Karpas-422 (cell line): ENCODE results near the gene CHST6. TPM values are rescaled to one million over a fixed set of nuclear protein-coding genes. Genes with fewer than 3 reads are reported as not detected.

Experiments used
- DNase-seq: peaks from one replicate; pipeline ENCODE4 v3.0.0-alpha.2; 2015
- H2AFZ ChIP-seq: fragments of 200-600 bp; sonication (generic); 2 replicates; pipeline ENCODE4 v1.6.1; 2014; ENCODE audit warnings: antibody characterized with exemption, low read length, mixed read lengths
- H3K27ac ChIP-seq: fragments of 200-600 bp; sonication (generic); 2 replicates; pipeline ENCODE4 v1.5.1; 2014; ENCODE audit warnings: mild to moderate bottlenecking, low read length, moderate library complexity
- H3K27me3 ChIP-seq: fragments of 200-600 bp; sonication (generic); 2 replicates; pipeline ENCODE4 v1.6.1; 2014; ENCODE audit warnings: low read length, mixed read lengths
- H3K36me3 ChIP-seq: fragments of 200-600 bp; sonication (generic); 2 replicates; pipeline ENCODE4 v1.6.1; 2014; ENCODE audit warnings: low read length, mixed read lengths; ENCODE audit not compliant: insufficient read depth
- H3K4me1 ChIP-seq: fragments of 200-600 bp; sonication (generic); 2 replicates; pipeline ENCODE4 v1.6.1; 2014; ENCODE audit warnings: mild to moderate bottlenecking, low read length, mixed read lengths
- H3K4me2 ChIP-seq: fragments of 200-600 bp; sonication (generic); 2 replicates; pipeline ENCODE4 v1.6.1; 2014; ENCODE audit warnings: low read length, low read depth, mild to moderate bottlenecking; ENCODE audit not compliant: poor library complexity, severe bottlenecking
- H3K4me3 ChIP-seq: fragments of 200-600 bp; sonication (generic); 2 replicates; pipeline ENCODE4 v1.5.1; 2014; ENCODE audit warnings: mild to moderate bottlenecking, antibody characterized with exemption, low read length, mixed read lengths
- H3K79me2 ChIP-seq: fragments of 200-600 bp; sonication (generic); 2 replicates; pipeline ENCODE4 v1.6.1; 2014; ENCODE audit warnings: mild to moderate bottlenecking, low read length, mixed read lengths
- H3K9ac ChIP-seq: fragments of 200-600 bp; sonication (generic); 2 replicates; pipeline ENCODE4 v1.6.0; 2014; ENCODE audit warnings: low read length
- H3K9me2 ChIP-seq: fragments of 200-600 bp; sonication (generic), shearing (Covaris generic); replicated peaks from 2 replicates; pipeline ENCODE4 v1.6.0; 2014; ENCODE audit warnings: mild to moderate bottlenecking, low read length, moderate library complexity; ENCODE audit not compliant: insufficient read depth
- H3K9me3 ChIP-seq: fragments of 300-700, 200-600 bp; sonication (generic); 2 replicates; pipeline ENCODE4 v1.6.1; 2014; ENCODE audit warnings: low read length, mixed read lengths
- H4K20me1 ChIP-seq: fragments of 200-600 bp; sonication (generic); 2 replicates; pipeline ENCODE4 v1.6.1; 2014; ENCODE audit warnings: mild to moderate bottlenecking, antibody characterized with exemption, low read length, low read depth; ENCODE audit not compliant: insufficient read depth
- total RNA-seq: library from RNA; depleted of rRNA; stranded (reverse); fragments of >200 nt; shearing (Covaris generic); gene quantifications from 2 replicates; pipeline ENCODE4 v1.2.3, GENCODE V29; 2014; ENCODE audit warnings: low replicate concordance

Gene CHST6
- total RNA-seq, 1 experiment from 2014 or later, result not detected

DNA sequence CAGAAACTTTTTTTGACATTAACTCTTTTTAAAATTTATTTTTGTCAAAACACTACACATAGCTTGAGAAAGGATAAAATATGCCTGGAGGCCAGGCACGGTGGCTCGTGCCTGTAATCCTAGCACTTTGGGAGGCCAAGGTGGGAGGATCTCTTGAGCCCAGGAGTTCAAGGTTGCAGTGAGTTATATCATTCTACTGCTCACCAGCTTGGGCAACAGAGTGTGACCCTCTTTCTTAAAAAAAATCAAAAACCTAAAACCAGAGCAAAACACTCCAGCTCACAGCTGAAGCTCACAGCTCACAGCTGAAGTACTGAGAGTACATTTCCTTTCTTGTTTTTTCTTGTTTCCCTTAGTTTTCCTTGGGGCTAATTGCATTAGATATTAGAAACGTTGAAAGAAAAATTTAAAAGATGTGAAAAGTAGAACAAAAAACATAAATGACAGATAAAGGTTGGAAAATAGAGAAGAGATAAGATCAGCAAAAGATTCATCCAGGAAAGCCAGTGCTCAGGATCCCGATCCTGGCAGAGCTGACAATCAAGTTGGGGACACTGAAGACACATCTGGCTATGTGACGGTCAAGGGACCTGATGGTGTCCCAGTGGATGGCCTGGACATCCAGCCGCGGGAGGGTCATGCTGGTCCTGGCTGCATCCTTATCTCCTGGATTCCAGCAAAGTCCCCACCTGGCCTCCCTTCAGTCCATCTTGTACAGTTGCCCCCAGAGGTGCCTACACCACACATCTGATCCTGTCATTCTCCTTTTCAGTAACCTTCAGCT is 9.8 kb downstream of the CHST6 start:
- H3K4me1 ChIP-seq, result no peaks in the 10 kb centered on the region
- DNase-seq, result no peak
- no peaks in the 10 kb centered on the region for H3K79me2 ChIP-seq
- H3K4me2 ChIP-seq, result no peak overlapping the region
- no peak overlapping the region for H2AFZ ChIP-seq
- no peaks in the 10 kb centered on the region for H3K36me3 ChIP-seq
- no peaks in the 10 kb centered on the region for H3K9me3 ChIP-seq
- no peak overlapping the region for H3K27ac ChIP-seq
- H3K9me2 ChIP-seq, result no peaks in the 10 kb centered on the region
- H4K20me1 ChIP-seq, result no peaks in the 10 kb centered on the region
- H3K9ac ChIP-seq, result no peak overlapping the region
- H3K4me3 ChIP-seq, result no peak overlapping the region
- H3K27me3 ChIP-seq, result no peaks in the 10 kb centered on the region

- DNase-seq, result no peak
- Histone ChIP-seq H3K9me3 (no peaks in the 10 kb centered on the region), H3K36me3 (no peaks in the 10 kb centered on the region), H3K9me2 (no peaks in the 10 kb centered on the region), H3K79me2 (no peaks in the 10 kb centered on the region), H3K27me3 (no peaks in the 10 kb centered on the region), H3K4me2 (no peak overlapping the region), H3K9ac (no peak overlapping the region), H2AFZ (no peak overlapping the region), H3K4me3 (no peak overlapping the region), H3K4me1 (peaks cover under 1% of the 10 kb centered on the region), H4K20me1 (no peaks in the 10 kb centered on the region), H3K27ac (no peak overlapping the region)
Measured at GRCh38 chr16:75483222-75483621, 12.0 kb downstream of the CHST6 start.

DNA sequence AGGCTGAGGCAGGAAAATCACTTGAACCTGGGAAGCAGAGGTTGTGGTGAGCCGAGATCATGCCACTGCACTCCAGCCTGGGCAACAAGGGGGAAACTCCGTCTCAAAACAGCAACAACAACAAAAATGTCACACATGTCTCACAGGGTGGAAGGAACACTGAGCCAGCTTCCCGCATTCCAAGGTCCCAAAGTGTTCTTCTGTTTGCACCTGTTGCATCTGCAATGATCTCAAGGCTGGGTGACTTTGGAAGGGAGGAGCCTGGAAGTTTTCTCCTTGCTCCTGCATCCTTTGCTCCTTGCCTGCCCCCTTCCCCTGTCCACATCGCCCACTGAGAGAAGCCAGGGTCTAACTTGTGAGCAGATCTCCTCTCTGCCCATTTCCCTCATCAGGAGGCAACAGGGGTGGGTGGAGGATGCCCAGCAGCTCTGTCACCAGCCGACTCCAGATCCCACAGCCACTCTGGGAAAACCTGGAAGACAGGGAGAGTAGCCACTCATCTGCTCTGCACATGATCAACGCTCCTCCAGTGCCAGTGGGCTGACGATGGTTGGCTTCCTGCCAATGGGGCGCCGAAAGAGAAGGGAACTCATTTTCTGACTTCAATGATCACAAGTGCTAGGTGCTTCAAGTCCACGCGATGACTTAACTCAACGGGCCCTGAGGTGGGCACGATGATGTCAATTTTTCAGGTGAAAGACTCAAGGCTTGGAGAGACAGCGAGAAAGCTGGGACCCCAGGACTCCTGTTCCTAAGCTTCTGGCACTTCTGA is 12.6 kb downstream of the CHST6 start:
- Histone ChIP-seq H3K4me2 (no peak overlapping the region), H3K9me3 (no peaks in the 10 kb centered on the region), H3K36me3 (no peaks in the 10 kb centered on the region), H3K27me3 (no peaks in the 10 kb centered on the region), H2AFZ (no peak overlapping the region), H3K9me2 (no peaks in the 10 kb centered on the region), H3K27ac (no peak overlapping the region), H3K4me1 (peaks cover 7% of the 10 kb centered on the region), H3K79me2 (no peaks in the 10 kb centered on the region), H3K4me3 (no peak overlapping the region), H4K20me1 (no peaks in the 10 kb centered on the region), H3K9ac (no peak overlapping the region)
- DNase-seq, result no peak

GRCh38 chr16:75481475-75481874 is 13.8 kb downstream of the CHST6 start:
- Histone ChIP-seq H4K20me1 (no peaks in the 10 kb centered on the region), H3K27me3 (no peaks in the 10 kb centered on the region), H2AFZ (no peak overlapping the region), H3K4me3 (no peak overlapping the region), H3K4me2 (no peak overlapping the region), H3K4me1 (peaks cover 14% of the 10 kb centered on the region), H3K36me3 (no peaks in the 10 kb centered on the region), H3K9me3 (no peaks in the 10 kb centered on the region), H3K79me2 (no peaks in the 10 kb centered on the region), H3K9ac (no peak overlapping the region), H3K27ac (no peak overlapping the region), H3K9me2 (no peaks in the 10 kb centered on the region)
- DNase-seq, result no peak

GRCh38 chr16:75479421-75479990 is 15.7 kb downstream of the CHST6 start:
- Histone ChIP-seq H3K9ac (no peak overlapping the region), H3K4me2 (no peak overlapping the region), H4K20me1 (no peaks in the 10 kb centered on the region), H3K27ac (no peak overlapping the region), H3K36me3 (no peaks in the 10 kb centered on the region), H3K79me2 (no peaks in the 10 kb centered on the region), H3K9me2 (no peaks in the 10 kb centered on the region), H3K4me1 (peaks cover 14% of the 10 kb centered on the region), H3K4me3 (no peak overlapping the region), H3K27me3 (no peaks in the 10 kb centered on the region), H3K9me3 (no peaks in the 10 kb centered on the region), H2AFZ (no peak overlapping the region)
- DNase-seq, result no peak

DNA sequence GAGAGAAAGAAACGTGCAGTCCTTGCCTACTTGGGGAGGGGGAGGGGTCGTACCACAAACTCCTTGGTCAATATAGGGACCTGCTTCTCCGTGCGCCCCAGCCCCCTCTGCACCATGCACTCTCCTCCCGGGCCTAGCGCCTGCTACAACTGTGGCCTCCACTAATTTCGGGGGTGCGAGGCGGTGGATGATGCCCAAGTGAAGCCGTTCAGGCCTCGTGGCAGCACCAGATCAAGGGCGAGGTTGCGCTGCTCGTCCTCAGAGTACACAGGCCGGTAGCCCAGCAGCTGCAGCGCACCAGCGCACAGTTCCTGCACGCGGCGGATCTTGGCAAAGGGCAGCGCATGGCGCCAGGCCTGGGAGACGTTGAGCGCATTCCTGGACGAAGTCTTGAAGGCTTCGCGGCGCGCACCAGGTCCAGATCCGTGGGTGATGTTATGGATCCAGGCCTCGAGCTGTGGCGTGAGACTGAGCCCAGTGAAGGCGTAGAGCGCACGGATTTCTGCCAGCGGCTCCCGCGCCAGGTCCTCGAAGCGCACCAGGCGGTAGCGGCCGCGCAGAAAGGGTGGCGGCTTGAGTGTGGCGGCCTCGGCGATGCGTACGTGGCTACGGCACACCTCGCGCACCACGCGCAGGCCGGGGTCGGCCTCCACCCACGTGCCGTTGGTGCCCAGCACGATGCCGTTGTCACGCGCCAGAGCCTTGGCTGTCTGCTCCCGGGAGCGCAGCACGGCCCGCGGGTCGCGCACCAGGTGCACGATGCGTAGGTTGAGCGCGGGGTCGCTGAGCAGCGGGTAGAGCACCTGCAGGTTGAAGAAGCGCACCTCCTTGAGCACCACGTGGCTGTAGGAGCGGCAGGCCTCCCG is 16.5 kb downstream of the CHST6 start:
- no peaks in the 10 kb centered on the region for H3K9me3 ChIP-seq
- H3K27me3 ChIP-seq, result no peaks in the 10 kb centered on the region
- H2AFZ ChIP-seq, result no peak overlapping the region; the same call in 1 of the 2 replicates
- H3K36me3 ChIP-seq, result no peaks in the 10 kb centered on the region
- no peak overlapping the region for H3K27ac ChIP-seq
- no peaks in the 10 kb centered on the region for H3K9me2 ChIP-seq
- H3K4me1 ChIP-seq, result peaks cover 14% of the 10 kb centered on the region
- H3K79me2 ChIP-seq, result no peaks in the 10 kb centered on the region
- no peak for DNase-seq
- no peak overlapping the region for H3K9ac ChIP-seq
- H4K20me1 ChIP-seq, result no peaks in the 10 kb centered on the region
- no peak overlapping the region for H3K4me2 ChIP-seq
- H3K4me3 ChIP-seq, result no peak overlapping the region

DNA sequence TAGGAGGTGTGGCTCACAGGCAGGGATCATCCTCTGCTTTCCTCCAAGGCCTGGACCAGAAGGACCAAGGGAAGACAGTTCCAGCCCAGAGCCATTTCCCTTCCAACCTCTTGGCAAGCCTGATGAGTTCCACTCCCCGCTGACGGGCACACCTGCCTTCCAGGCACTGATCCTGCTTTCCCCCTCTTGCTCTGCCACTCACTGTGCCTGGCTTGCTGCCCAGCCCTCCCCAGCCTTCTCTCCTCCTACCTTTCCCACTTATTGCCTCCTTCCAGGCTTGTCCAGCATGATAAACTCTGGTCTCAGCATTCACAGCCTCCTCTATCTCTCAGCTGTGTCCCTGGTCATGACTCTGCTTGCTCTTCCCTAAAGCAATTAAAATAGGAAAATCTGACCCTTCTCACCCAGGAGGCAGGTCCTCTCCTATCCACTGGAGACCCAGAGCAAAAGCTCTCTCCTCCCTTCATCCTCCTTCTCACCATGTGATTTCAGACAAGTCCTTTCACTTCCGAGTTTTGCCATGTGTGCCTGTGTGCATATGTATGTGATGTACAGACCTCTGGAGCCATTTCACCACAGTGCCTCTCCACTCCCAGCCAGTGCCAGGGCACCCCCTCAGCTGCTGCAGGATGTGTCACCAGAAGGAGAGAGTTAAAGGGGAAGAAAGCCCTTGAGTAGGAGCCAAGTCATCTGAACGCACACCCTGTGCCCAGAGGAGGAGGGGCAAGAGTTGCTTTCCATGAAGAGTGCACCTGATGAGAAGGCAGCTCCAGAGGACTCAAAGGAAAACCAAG is 17.4 kb downstream of the CHST6 start:
- Histone ChIP-seq H3K4me2 (no peak overlapping the region), H3K27ac (no peak overlapping the region), H3K4me3 (no peak overlapping the region), H4K20me1 (no peaks in the 10 kb centered on the region), H2AFZ (peak overlapping the region; percentile 3; the same call in 1 of the 2 replicates), H3K36me3 (no peaks in the 10 kb centered on the region), H3K79me2 (no peaks in the 10 kb centered on the region), H3K9ac (no peak overlapping the region), H3K27me3 (no peaks in the 10 kb centered on the region), H3K9me2 (no peaks in the 10 kb centered on the region), H3K4me1 (peaks cover 14% of the 10 kb centered on the region), H3K9me3 (no peaks in the 10 kb centered on the region)
- DNase-seq, result no peak
